Prostate gland (tissue), 2 donors: ENCODE measurements around the gene NAE1. TPM values are rescaled to one million over a fixed set of nuclear protein-coding genes. Genes with fewer than 3 reads are reported as not detected.

Source experiments
- DNase-seq: peaks from one replicate; pipeline ENCODE4 v3.0.0-alpha.2; 2019; ENCODE audit warnings: low spot score
- H3K27ac ChIP-seq, 2 donors: fragments of 200-600 bp; sonication (generic); 2 replicates each; pipeline ENCODE4 v1.5.1; 2017 to 2019
- H3K27me3 ChIP-seq: fragments of 200-600 bp; sonication (generic); replicated peaks from 2 replicates; pipeline ENCODE4 v1.5.1; 2019; ENCODE audit not compliant: insufficient read depth
- H3K36me3 ChIP-seq, 2 donors: fragments of 200-600 bp; sonication (generic); 1 replicate in 1 of 2; 2 replicates in 1 of 2; pipeline versions ENCODE4 v1.5.1 to v1.8.1; 2017 to 2019
- H3K4me1 ChIP-seq: fragments of 200-600 bp; sonication (generic); replicated peaks from 2 replicates; pipeline ENCODE4 v1.5.1; 2019
- H3K4me3 ChIP-seq, 2 donors: fragments of 200-600 bp; sonication (generic); 2 replicates each; pipeline ENCODE4 v1.5.1; 2017 to 2019
- H3K9me3 ChIP-seq: fragments of 200-600 bp; sonication (generic); 2 replicates; pipeline ENCODE4 v1.5.1; 2017
- CTCF ChIP-seq, 4 experiments: fragments of 200-600 bp in 2 of 4; fragments of 450-650 bp in 2 of 4; sonication (generic) in 2 of 4; IDR thresholded peaks; 1 replicate in 3 of 4; 2 replicates in 1 of 4; pipeline ENCODE4 v1.5.1; 2016 to 2019; ENCODE audit warnings: antibody characterized with exemption in 4 of 4, mild to moderate bottlenecking in 2 of 4, moderate library complexity in 2 of 4
- POLR2A ChIP-seq: fragments of 450-650 bp; IDR thresholded peaks from one replicate; pipeline ENCODE4 v1.6.1; 2016; ENCODE audit warnings: antibody characterized with exemption, mild to moderate bottlenecking
- POLR2AphosphoS5 ChIP-seq: sonication (generic); formaldehyde crosslinking; IDR thresholded peaks from one replicate; pipeline ENCODE4 v1.6.1; 2017; ENCODE audit warnings: antibody characterized with exemption
- WGBS: methylation state at CpG from one replicate; pipeline ENCODE4 v1.1.5; 2018; 5-methylcytosine and 5-hydroxymethylcytosine counted together
- intact Hi-C: fragments of 100-400 bp; cut with DNase I; formaldehyde crosslinking; loops from one replicate; pipeline ENCODE4 v1.14.2; 2022
- total RNA-seq, 2 donors: library from RNA; depleted of rRNA; stranded (reverse); fragments of >200 nt; gene quantifications; one replicate each; pipeline ENCODE4 v1.1.0, GENCODE V29; 2016

Gene NAE1
- total RNA-seq, 2 donors from 2014 or later = 39.6 to 58.2 TPM

- WGBS = 75% methylated on average over 6 of the region's 6 CpGs
- no peak for TF ChIP-seq POLR2A
- no peak for TF ChIP-seq POLR2AphosphoS5
- TF ChIP-seq CTCF (IDR thresholded peaks at IDR 0.05) = no peak
- no peaks in the 10 kb centered on the region for H3K4me1 ChIP-seq
- no peak overlapping the region for H3K4me3 ChIP-seq
- no peak overlapping the region for H3K27ac ChIP-seq
- H3K9me3 ChIP-seq = no peaks in the 10 kb centered on the region
- H3K36me3 ChIP-seq = no peaks in the 10 kb centered on the region
- no peak for DNase-seq
- intact Hi-C loops = no loop called here
- no peaks in the 10 kb centered on the region for H3K27me3 ChIP-seq
Observed at GRCh38 chr16:66857437-66857836, 26.7 kb upstream of the NAE1 start.

- intact Hi-C loops = no loop called here
- H3K4me1 ChIP-seq = no peaks in the 10 kb centered on the region
- no peaks in the 10 kb centered on the region for H3K9me3 ChIP-seq
- no peaks in the 10 kb centered on the region for H3K27me3 ChIP-seq
- no peak for DNase-seq
- no peaks in the 10 kb centered on the region for H3K36me3 ChIP-seq
- WGBS = 100% methylated on average over 1 of the region's 2 CpGs
- no peak overlapping the region for H3K4me3 ChIP-seq
- no peak for TF ChIP-seq CTCF (IDR thresholded peaks at IDR 0.05)
- H3K27ac ChIP-seq = no peak overlapping the region
Observed at GRCh38 chr16:66856801-66857200, 26.0 kb upstream of the NAE1 start.

- no peaks in the 10 kb centered on the region for H3K27me3 ChIP-seq
- TF ChIP-seq POLR2AphosphoS5 (no peak), POLR2A (no peak), CTCF (IDR thresholded peaks at IDR 0.05) (no peak)
- no peak for DNase-seq
- no peaks in the 10 kb centered on the region for H3K4me1 ChIP-seq
- no peak overlapping the region for H3K27ac ChIP-seq
- no peaks in the 10 kb centered on the region for H3K9me3 ChIP-seq
- WGBS = 86% methylated on average over 6 of the region's 6 CpGs
- intact Hi-C loops = no loop called here
- H3K4me3 ChIP-seq = no peak overlapping the region
- H3K36me3 ChIP-seq = no peaks in the 10 kb centered on the region
Observed at GRCh38 chr16:66856184-66856730, 25.5 kb upstream of the NAE1 start.

- Histone ChIP-seq H3K27me3 (no peaks in the 10 kb centered on the region), H3K9me3 (no peaks in the 10 kb centered on the region), H3K4me1 (no peaks in the 10 kb centered on the region), H3K4me3 (no peak overlapping the region), H3K27ac (no peak overlapping the region), H3K36me3 (no peaks in the 10 kb centered on the region)
- intact Hi-C loops = no loop called here
- no peak for TF ChIP-seq CTCF (IDR thresholded peaks at IDR 0.05)
- no peak for TF ChIP-seq POLR2A
- no peak for TF ChIP-seq POLR2AphosphoS5
- no peak for DNase-seq
- WGBS = 80% methylated on average over 15 of the region's 15 CpGs
Observed at GRCh38 chr16:66853261-66854139, 22.7 kb upstream of the NAE1 start.
